Effector CD8-positive, alpha-beta T cell (primary cell): Measurements from ENCODE around the gene FUCA2.
"Not testable (repeated sequence)": the region's sequence is repeated elsewhere in the genome, so short reads cannot be mapped to it uniquely, and the experiment has no call there.

Source experiments
- DNase-seq: peaks from one replicate; lab custom pipeline; 2025; lab: John Stamatoyannopoulos, UW

FUCA2 gene

GRCh38 chr6:143536461-143536865 is 24.9 kb upstream of the FUCA2 start:
- no peak for DNase-seq

GRCh38 chr6:143535189-143535614 is 23.7 kb upstream of the FUCA2 start:
- no peak for DNase-seq

- DNase-seq, result no peak
These were observed 20.4 kb upstream of the FUCA2 start for GRCh38 chr6:143531720-143532499.

- DNase-seq, result no peak
These were observed 17.6 kb upstream of the FUCA2 start for GRCh38 chr6:143529095-143529494.

- no peak for DNase-seq
These were observed 16.8 kb upstream of the FUCA2 start for GRCh38 chr6:143528164-143528811.

- no peak for DNase-seq
These were observed 16.2 kb upstream of the FUCA2 start for GRCh38 chr6:143527677-143528076.

- no peak for DNase-seq
These were observed 13.8 kb upstream of the FUCA2 start for GRCh38 chr6:143525356-143525755.

- no peak for DNase-seq
These were observed 10.6 kb upstream of the FUCA2 start for GRCh38 chr6:143522039-143522600.

- DNase-seq, result no peak
These were observed 5.9 kb upstream of the FUCA2 start for GRCh38 chr6:143517447-143517773.

- no peak for DNase-seq
These were observed 5.3 kb upstream of the FUCA2 start for GRCh38 chr6:143516690-143517446.

- no peak for DNase-seq
These were observed 4.3 kb upstream of the FUCA2 start for GRCh38 chr6:143515766-143516355.

- no peak for DNase-seq
These were observed 3.7 kb upstream of the FUCA2 start for GRCh38 chr6:143515061-143515760.

- no peak for DNase-seq
These were observed 1.9 kb upstream of the FUCA2 start for GRCh38 chr6:143513410-143513809.

- not testable (repeated sequence) for DNase-seq
These were observed 1.2 kb downstream of the FUCA2 start for GRCh38 chr6:143510326-143510725.

GRCh38 chr6:143507358-143508145 is 4.0 kb downstream of the FUCA2 start:
- no peak for DNase-seq

- no peak for DNase-seq
These were observed 4.9 kb downstream of the FUCA2 start for GRCh38 chr6:143506620-143507019.

GRCh38 chr6:143506199-143506598 is 5.3 kb downstream of the FUCA2 start:
- DNase-seq, result no peak

- DNase-seq, result no peak
These were observed 6.0 kb downstream of the FUCA2 start for GRCh38 chr6:143505537-143505936.

- no peak for DNase-seq
These were observed 6.4 kb downstream of the FUCA2 start for GRCh38 chr6:143505111-143505510.

- no peak for DNase-seq
These were observed 7.2 kb downstream of the FUCA2 start for GRCh38 chr6:143504369-143504768.

GRCh38 chr6:143501851-143502250 is 9.7 kb downstream of the FUCA2 start:
- DNase-seq, result no peak
